ENCODE measurements around the gene ZNF512B.
"Not testable (repeated sequence)": the region's sequence is repeated elsewhere in the genome, so short reads cannot be mapped to it uniquely, and the experiment has no call there.

Gene ZNF512B

DNA sequence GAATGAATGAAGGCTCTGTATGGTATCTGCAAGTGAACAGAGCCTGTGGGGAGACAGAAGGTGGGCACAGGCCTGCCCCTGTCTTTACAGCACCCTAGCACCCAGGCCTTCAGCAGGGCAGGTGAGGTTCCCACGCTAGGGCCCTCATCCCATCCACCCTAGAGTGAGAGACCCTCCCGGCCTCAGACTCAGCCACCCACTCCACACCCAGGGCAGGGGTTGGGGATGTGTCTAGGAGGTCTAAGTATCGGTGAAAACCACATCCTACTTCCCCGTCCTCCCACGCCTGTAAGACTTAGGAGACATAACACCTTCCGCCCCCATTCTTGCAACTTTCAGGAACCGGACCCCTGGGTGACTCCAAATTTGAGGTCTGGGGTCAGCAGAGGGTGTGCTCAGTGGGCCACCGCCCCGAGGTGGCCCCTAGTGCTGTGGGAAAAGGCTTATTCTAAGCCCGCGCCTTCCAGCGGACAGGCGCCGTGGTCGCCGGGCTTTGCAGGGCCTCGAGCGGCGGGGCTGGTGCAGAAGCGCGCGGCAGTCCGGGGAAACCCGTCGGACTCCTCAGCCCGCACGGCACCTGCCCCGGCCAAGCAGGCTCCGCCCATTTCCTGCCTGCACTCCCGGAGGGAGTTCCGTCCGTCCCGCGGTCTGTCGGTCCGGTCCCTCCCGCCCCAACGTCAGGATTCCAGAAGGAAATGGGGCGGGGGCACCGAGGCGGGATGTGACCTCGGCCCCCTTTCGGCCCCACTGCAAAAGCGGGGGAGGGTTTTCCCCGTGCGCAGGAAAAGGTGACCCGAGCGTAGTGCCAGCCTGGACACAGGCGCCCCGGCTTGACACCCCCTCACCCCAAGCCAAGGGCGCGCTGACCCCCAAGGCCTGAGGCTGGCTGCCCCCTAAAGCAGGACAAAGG, 8.8 kb upstream of the ZNF512B start:
- peak; percentile 64 for DNase-seq

DNA sequence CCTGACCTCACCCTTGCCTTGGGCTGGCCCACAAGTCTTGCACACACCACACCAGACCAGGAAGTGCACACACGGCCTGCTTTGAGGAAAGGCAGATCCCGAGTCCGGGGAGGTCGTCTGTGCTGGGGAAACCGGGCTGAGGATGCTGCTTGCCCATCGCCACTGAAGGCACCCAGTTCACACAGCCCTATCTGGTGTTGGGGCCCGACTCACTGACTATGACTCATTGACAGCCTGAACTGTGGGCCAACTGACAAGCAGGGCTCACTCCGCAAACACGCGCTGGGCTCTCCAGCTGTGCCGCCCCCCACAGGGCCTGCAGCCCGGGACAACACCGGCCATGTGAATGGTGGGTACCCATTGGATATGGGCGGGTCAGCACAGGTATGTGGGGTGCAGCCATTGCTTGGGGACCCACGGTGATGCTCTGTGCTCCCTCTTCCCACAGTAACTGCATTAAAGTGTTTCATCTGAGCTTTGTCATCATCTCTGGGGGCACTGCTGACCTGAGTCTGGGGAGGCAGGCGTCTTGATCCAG, 8.1 kb upstream of the ZNF512B start:
- DNase-seq = peak; percentile 71

DNA sequence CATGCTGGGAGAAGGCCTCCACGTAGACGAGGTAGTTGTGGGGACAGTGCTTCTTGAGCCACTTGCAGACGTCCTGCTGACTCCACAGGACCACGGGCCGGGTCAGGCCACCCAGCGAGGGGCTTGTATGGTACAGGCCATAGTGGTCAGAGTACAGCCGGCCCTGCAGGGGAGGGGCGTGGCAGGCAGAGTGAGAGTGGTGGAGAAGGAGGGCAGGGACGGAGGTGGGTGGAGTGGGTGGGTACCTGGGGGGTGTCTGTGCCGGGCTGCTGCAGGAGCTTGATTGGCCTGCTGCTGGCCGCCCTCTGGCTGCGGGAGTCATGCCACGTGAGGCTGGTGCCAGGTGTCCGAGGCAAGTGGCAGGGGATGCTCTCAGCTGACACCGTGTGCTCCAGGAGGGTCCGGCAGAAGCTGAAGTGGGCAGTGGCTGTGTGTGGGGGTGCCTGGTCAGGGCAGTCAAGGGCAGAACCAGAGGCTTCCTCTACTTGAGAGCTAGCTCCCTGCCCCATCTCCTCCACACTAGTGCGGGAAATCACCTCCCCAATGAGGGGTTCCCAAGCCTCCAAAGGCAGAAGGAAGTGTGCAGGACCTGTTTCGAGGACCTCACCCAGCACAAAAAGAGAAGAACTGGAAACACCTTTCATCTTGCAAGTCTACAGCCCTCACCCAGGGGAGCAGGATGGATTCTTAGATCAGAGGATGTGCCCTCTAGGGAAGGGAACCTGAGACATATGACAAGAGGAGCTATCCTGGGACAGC, 7.4 kb upstream of the ZNF512B start:
- DNase-seq = no peak

DNA sequence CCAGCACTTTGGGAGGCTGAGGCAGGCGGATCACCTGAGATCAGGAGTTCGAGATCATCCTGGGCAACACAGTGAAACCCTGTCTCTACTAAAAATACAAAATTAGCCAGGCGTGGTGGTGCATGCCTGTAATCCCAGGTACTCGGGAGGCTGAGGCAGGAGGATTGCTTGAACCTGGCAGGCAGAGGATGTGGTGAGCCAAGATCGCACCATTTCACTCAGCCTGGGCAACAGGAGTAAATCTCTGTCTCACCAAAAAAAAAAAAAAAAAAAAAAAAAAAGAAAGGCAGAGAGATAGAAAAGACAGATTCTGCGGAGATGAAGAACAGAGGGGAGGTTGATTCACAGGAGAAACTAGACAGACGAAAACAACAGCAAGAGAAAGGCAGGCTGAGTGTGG, 6.8 kb upstream of the ZNF512B start:
- not testable (repeated sequence) for DNase-seq

DNA sequence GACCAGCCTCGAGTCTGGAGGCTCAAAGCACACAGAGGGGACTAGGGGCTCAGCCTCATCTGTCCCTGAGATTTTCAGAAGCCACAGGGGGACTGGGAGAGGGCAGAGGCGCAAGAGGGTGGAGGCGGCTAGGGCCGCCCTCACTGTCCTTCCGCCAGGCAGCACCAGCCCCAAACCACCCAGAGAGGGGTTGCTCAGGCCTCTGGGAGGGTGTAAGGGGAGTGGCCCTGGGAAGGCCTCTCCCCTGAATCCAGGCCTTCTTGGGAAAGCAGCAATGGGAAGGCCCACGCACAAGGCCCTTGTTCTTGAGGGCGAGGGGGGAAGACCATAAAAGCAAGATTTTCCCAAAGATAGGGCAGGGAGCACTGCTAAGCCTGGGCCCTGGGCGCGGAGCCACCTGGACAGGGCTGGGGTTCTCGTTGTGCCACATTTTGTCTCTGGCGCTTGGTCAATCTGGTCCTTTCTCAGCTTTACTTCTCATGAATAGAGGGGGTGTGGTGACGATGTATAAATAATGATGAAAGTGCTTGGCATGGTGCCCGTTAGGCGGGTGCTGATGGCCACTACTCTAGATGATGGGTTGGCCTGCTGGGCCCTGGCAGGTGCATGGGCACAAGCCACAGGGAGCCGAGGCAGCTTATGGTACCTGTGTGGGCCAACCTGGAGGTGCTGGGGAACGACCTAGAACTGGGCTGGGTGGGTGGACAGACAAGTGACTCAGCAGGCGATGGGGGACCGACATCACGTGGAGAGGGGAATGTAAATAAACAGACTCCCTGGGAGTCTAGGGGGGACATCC, 4.9 kb upstream of the ZNF512B start:
- DNase-seq = no peak

- peak; percentile 84 for DNase-seq
Measured at GRCh38 chr20:63973636-63974401, 4.1 kb upstream of the ZNF512B start.

DNA sequence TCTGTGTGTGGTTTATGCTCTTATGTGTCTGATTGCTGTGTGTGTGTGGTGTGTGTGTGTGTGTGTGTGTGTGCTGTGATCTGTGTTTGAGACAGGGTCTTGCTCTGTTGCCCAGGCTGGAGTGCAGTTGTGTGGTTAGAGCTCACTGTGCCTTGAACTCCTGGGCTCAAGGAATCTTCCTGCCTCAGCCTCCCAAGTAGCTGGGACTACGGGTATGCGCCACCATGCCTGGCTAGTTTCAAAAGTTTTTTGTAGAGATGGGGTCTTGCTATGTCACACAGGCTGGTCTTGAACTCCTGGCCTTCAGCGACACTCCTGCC, 3.4 kb upstream of the ZNF512B start:
- no peak for DNase-seq

- DNase-seq = no peak
Measured at GRCh38 chr20:63972312-63973159, 2.8 kb upstream of the ZNF512B start.

- DNase-seq = not testable (repeated sequence)
Measured at GRCh38 chr20:63971960-63972311, 2.2 kb upstream of the ZNF512B start.

- DNase-seq = no peak
Measured at GRCh38 chr20:63970714-63971431, 1.1 kb upstream of the ZNF512B start.

- peak; percentile 60 for DNase-seq
Measured at GRCh38 chr20:63968928-63969760, 586 bp downstream of the ZNF512B start.

DNA sequence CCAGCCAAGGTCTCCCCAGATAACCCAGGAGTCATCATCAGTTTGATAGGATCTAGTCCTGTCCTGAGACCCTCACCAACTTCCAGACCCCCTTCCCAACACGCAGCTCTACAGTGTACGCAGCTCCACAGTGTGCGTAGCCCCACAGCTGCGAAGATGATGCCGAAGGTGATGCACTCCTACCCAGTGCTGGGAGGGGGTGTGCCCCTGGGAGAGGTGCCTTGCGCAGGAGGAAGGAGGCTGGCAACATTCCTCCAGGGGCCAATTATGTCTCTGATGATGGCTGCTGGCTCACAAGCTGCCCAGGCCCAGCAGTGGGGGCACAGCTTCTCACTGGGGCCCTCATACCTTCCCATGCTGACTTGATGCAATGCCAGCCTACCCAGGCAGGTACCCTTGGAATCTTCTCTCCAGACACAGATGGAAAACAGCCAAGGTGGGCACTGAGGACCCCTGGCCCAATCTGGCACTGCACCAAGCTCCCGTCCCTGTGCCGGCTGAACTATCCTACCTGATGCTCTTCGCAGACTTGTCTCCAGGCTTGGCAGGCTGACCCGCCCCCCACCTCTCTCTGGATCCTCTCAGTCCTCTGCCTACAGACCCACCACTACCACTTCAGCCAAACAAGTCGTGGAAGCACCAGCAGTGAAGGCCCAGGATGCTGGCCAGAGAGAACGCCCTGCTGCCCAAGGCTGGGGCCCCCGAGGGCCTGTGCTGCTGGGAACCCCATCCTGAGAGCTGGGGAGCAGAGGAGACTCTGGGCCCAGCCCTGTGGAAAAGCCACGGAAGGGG, 1.4 kb downstream of the ZNF512B start:
- no peak for DNase-seq

DNA sequence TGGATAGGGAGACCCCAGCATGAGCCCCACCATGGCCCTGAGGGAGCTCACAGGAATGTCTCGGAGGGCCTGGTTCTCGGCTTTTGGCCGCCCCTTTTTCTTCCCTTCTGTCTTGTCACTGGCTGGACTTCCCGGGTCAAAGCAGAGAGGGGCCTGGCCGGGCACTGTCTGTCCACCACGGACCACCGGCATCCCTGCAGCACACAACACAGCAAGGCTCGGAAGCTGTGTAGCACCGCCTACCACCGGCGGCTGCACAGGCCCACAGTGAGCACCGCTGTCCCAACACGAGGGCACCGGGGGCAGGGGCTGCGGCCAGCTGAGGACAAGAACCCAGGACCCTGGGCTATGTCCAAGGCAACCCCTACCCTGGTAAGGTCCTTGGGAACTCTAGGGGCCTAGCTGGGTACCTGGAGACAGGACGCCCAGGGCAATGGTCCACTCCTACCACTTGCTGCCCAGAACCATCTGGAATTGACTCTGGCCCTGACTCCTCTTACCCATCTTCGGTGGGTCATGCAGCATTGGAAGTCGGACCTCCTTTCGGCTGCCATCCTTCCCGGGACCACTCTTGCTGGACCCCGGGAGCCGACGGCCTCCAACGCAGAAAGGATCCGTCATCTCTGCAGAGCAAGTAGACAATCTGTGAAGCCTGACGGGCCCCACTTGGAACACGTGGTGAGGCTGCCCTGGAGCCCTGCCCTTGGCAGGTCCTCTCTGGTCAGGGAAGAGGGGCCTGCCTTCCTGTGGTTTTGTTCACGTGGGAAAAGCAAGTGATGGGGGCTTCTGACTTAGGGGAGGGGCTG, 2.2 kb downstream of the ZNF512B start:
- DNase-seq = no peak

DNA sequence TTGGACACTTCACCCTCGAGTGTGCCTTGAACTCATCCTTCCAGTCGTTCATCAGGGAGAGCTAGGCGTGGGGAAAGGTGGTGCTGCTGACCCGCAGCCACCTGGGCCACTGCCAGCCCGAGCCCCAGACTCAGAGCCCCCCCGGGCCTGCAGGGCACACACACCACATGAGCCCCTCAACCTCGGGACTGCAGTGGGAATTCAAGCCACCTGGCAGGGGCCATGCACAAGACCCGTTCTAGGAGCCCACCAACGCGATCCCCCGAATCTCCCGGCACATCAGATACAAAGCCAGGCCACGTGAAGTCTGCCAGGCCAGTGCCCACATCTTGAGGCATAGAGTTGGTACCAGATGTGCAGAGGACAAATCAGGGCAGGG, 2.8 kb downstream of the ZNF512B start:
- no peak for DNase-seq

GRCh38 chr20:63966172-63966943, 3.4 kb downstream of the ZNF512B start:
- no peak for DNase-seq

DNA sequence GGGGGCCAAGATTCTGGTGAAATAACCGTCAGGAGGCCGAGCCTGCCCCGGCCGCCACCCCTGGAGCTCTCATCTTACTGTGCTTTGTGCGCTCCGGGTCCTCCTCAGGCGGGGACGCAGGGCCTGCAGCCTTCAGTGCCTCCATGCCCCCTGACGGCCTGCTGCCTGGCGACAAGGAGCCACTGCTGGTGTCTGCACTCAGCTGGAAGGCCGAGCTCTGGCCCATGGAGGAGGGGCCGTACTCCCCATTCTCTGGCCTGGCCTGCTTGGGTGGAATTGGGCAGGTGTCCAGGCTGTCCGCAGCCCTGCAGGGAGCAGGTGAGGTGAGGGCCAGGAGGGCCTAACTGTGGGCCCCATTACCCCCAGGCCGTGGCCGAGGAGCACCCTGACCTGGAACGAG, 5.3 kb downstream of the ZNF512B start:
- no peak for DNase-seq

DNA sequence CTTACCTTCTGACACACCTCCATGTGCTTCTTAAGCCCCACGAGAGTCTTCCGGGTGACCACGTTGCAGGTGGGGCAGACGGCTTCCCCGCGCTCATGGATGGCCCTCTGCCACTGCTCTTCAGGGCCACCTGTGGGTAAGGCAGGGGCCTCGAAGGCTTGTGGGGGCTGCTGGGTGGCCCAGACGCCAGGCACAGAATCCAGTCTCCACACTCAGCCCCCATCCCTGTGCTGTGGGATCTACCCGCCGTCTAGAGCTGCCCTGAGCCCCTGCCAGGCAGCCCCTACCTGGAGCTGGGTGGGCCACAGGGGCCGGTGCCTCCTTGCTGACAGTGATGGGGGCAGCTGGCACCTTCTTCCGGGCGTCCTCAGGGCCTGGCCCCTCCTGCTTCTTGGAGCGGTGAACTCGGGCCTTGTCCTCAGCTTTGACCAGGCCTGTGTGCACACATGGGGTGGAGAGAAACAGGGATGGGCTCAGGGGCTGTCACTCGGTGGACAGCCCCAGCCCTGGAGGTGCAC, 5.9 kb downstream of the ZNF512B start:
- no peak for DNase-seq
